ENCODE measurements around the gene PRKCQ.
"Not testable (repeated sequence)": the region's sequence is repeated elsewhere in the genome, so short reads cannot be mapped to it uniquely, and the experiment has no call there.

PRKCQ gene

DNA sequence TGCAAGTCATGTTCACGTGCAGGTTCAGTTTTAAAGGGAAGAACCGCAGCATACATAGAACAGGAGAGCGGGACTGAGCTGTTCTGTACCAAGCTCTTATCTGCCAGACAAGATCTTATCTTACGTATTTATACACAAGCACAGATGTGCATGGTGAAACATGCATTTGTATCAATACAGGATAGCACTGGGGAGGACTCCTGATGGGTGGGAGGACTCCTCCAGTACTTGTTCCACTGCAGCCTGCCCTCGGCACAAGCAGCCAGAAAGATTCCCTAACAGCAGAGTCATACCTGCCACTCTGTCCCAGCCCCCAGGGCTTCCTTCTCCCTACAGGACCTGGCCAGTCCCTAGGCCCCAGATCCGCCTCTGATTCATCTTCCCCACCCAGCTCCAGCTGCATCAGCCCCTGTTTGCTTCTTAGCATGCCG is 13.2 kb upstream of the PRKCQ start:
- no peak for DNase-seq

DNA sequence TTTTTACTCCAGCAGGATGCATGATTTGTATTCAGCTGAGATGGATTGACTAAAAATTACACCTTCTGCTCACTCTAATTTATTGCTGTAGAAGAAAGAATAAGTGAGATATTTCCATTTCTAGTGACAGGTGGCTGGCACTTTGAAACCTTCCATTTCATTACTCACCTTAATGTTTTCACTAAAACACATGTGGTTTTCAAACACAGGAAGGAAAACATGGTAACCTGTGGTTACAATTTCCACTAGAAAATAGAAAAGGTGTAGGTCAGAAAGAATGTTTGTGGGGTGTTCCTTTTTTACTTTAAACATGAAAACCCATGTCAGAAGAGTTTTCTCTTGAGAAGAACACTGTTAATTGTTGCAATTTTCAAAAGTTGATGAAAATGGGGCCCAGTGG is 12.0 kb upstream of the PRKCQ start:
- DNase-seq = no peak

GRCh38 chr10:6591668-6592067 is 11.6 kb upstream of the PRKCQ start:
- no peak for DNase-seq

DNA sequence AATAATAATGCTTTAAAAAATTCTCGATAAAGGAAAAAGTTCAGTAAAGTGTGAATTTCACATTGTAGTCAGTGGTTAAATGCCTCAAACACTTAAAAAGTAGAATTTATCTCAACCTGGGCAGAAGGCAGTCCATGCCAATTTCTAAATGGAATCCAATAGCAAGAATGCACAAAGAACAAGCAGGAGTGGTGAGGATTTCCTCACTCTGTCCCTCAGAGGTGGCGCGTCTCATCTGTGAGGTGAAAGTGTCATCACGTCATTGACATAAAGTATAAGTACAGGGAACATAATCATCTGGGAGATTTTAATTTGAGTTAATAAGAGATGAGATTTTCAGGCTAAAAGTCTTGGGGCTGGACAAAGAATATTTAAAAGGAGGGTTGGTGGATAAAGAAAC is 10.0 kb upstream of the PRKCQ start:
- DNase-seq = no peak

DNA sequence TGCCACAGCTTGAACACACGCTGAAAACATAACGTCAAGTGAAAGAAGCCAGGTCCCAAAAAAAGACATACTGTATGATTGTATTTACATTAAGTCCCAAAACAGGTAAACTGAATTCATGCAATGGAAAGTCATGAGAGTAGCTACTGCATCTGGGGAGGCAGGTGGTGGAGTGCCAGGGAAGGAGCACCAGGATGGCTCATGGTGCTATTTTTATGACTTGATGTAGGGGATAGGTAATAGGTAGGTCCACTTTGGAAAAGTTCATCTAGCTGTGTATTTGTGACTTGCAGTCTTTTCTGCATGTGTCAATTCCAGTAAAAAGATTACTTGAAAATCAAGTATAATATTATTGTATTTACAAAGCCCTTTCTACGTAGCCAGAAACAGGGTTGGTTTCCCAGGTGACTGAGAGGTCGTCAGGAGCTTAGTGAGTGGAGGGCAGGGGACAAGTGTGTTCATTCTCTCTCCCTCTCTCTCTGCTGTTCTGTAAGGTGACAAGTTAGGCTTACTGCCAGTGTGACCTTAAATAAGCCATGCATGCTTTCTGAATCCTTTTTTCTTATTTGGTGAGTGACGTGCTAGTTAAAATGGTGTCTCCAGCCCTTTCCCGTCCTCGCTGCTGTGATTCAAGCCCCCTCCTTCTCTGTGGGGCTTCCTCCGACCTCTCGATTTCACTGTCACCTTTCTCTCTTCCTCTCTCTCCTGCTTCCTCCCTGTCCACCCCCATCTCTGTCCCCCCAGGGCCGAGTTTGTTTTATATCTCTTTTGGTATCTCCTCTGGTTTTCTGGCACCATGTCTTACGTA is 9.4 kb upstream of the PRKCQ start:
- DNase-seq = no peak

- DNase-seq = no peak
Observed at GRCh38 chr10:6588845-6589244, 8.8 kb upstream of the PRKCQ start.

GRCh38 chr10:6588082-6588481 is 8.0 kb upstream of the PRKCQ start:
- DNase-seq = no peak

DNA sequence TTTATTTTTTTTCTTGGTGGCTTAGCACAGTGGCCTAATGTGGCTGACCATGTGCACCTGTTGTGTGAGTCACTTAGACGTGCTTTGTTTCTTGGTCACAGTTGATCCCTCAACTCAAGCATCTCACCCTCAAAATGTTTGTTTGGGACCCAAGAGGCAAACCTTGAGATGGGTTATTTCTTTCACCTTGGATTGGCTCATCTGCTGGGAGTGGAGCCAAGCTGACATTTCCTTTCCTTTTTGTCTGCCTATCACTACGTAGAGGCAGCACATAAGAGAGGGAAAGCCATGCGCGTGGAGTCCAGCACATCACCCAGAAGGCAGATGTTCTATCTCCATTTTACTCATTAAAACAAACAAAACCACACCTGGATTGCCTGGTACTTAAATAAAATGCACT is 6.4 kb upstream of the PRKCQ start:
- no peak for DNase-seq

DNA sequence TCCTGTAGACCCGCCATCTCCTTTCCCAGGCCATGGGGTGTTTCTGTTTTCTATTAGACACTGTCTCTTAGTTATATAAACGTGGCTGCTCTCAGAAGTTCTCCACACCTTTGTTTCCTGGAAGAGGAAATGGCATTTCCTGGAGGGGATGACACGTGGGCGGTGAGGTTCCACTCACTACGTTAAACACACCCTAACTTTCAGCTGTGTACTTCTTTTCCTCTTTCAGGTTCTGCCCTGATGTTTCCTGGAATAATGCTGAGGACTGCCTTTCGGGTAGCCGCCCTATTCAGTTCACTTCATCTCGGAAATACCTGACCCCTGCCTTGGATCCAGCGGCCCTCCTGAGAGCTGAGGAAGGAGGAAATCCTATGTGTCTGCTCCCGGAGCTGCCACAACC is 3.4 kb upstream of the PRKCQ start:
- DNase-seq = no peak

GRCh38 chr10:6582913-6583312 is 2.8 kb upstream of the PRKCQ start:
- DNase-seq = not testable (repeated sequence)

- DNase-seq = no peak
Observed at GRCh38 chr10:6582298-6582697, 2.2 kb upstream of the PRKCQ start.

DNA sequence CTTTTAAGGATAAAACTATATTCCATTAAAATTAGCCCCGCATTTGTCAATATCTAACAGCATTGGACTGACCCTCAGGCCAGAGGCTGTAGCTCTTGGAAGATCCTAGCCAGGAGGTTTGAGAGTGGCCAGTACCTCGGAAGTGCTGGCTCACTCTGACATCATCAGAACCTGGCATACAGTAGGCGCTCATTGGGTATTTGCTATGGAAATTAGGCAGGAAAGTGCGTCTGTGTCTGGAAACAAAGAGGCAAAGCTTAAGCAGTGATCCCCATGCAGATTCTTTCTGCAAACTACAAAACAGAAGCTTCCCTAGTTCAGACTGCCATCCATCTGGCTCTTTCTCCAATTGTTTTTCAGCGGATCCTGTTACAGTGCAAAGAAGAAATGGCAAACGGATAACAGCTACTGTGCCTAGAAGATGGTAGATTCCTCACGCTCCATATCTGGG is 1.7 kb upstream of the PRKCQ start:
- DNase-seq = no peak

DNA sequence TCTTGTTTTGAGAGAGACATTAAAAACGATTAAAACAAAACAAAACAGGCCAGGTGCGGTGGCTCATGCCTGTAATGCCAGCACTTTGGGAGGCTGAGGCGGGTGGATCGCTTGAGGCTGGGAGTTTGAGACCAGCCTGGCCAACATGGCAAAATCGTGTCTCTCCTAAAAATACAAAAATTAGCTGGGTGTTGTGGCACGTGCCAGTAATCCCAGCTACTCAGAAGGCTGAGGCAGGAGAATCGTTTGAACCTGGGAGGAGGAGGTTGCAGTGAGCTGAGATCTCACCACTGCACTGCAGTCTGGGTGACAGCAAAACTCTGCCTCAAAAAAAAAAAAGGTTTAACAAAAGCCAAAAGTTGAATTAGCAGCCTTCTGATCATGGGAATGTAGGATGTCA is 1.1 kb upstream of the PRKCQ start:
- DNase-seq = not testable (repeated sequence)

- no peak for DNase-seq
Observed at GRCh38 chr10:6580279-6581029, 378 bp upstream of the PRKCQ start.

DNA sequence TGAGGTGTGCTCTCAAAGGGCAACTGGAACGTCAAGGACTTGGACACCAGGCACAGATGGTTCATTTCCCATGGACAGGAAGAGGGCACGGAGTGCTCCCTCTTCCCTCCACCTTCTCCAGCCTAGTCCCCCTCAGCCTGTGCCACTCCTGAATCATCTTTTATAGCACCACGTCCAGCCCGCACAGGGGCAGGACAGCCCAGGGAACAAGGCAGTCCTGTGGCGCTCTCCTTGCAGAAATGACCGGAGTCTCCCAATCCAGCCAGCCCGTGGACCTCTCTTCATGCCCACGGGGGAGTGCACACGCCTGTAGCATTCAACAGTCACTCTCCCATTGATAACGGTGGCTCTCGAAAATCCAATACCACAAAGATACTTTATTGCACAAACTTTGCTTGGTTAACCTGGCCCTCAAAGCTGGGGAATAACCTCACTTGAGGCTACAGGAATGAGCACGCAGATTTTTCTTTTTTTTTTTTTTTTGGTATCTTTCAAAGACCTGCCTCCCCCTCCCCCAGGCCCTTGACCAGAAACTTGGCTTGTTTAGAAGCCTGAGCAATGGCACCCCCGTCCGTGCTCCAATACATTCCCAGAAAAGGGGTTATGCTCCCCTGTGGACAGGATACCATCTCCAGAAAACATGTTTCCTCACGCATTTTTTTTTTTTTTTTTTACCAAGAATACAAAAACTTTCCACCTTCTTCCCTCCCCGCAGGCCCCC is 733 bp downstream of the PRKCQ start:
- DNase-seq = no peak

- DNase-seq = no peak
Observed at GRCh38 chr10:6578795-6579182, 1.3 kb downstream of the PRKCQ start.

DNA sequence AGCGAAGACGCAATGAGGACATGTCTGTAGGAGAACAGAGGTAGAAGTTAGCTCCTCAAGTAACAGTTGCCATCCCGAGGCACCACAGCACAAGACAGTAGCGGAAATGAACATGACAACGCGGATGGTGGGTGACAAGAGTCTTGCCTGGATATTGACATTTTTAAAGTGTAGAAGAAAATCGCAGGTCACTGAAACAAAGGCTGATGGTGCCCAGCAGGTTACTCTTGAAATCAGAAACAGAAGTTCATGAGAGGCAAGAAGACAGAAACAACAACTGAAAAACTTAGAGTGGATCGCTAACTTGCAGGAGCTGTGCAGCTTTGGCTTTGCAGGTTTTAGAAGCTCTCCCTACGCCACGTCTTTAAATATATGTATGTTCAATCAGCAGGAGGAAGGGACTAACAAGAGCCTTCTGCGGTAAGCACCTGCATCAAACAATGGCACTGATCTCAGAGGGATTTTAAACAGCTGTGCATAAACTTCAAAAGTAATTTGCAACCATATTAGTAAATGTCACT is 1.8 kb downstream of the PRKCQ start:
- DNase-seq = no peak

- DNase-seq = no peak
Observed at GRCh38 chr10:6576326-6576725, 3.8 kb downstream of the PRKCQ start.

DNA sequence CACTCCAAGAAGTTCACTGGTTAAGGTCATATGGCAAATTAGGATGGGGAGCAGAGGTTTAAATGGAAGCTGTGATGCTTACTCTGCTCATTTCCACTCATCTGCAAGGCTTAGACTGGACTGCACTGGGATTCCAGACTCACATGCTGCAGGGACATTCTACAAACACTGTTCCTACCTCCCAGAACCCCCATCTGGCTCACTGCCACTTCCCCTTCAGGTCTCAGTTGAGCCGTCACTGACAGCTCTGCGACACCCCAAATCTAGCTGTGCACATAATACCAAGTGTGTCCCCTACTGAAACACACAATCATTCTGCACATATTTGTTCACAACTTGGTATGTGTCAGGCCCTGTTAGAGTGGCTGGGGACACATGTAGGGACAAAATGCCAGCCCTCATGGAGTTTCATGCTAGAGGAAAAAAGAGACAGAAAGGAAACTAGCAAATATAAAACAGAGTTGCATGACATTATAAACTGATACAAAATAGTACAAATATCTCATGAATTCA is 5.4 kb downstream of the PRKCQ start:
- no peak for DNase-seq

- no peak for DNase-seq
Observed at GRCh38 chr10:6570893-6571292, 9.2 kb downstream of the PRKCQ start.

- DNase-seq = no peak
Observed at GRCh38 chr10:6569259-6569658, 10.8 kb downstream of the PRKCQ start.

GRCh38 chr10:6567884-6568283 is 12.2 kb downstream of the PRKCQ start:
- DNase-seq = no peak

GRCh38 chr10:6567203-6567703 is 12.8 kb downstream of the PRKCQ start:
- no peak for DNase-seq
